ENCODE results near the gene BABAM2.

DNA sequence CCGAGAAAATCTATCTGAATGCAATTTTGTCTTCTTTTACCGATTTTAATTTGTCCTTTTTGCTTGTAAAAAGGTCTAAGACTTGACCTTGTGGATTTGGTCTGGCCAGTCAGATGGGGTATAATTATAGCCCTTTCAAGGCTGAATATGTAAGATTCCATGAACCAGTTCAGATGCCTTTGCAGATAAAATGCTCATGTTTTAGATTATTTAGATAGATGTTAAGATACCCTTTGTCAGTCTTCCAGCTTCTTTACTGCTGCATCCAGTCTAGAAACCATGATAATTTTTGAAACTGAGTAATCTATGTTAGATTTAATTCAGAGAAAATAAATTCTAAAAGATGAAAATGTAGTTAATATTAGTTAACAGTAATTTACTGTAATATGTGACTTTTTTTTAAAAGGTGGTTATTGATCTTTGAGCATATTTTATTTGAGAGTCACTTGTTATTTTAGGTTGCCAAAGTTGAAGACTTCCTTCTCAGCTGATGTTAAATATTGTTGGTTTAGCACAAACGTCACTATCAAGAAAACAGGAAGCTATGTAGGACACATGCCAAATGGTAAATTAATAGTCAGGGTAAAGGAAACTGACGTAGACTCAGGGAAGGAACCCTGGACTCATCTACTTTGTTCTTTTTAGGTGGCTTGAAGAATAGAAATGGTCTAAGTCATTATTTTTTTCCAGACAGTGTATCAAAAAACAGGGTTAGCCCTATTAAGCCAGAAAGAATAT, 29.8 kb downstream of the BABAM2 start:
- TF ChIP-seq, protein P1, sequence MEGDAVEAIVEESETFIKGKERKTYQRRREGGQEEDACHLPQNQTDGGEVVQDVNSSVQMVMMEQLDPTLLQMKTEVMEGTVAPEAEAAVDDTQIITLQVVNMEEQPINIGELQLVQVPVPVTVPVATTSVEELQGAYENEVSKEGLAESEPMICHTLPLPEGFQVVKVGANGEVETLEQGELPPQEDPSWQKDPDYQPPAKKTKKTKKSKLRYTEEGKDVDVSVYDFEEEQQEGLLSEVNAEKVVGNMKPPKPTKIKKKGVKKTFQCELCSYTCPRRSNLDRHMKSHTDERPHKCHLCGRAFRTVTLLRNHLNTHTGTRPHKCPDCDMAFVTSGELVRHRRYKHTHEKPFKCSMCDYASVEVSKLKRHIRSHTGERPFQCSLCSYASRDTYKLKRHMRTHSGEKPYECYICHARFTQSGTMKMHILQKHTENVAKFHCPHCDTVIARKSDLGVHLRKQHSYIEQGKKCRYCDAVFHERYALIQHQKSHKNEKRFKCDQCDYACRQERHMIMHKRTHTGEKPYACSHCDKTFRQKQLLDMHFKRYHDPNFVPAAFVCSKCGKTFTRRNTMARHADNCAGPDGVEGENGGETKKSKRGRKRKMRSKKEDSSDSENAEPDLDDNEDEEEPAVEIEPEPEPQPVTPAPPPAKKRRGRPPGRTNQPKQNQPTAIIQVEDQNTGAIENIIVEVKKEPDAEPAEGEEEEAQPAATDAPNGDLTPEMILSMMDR (IDR thresholded peaks at IDR 0.05; ENCODE audit: poor library complexity): no peak
- TF ChIP-seq EZH2 (IDR thresholded peaks at IDR 0.05; ENCODE audit: borderline replicate concordance): no peak

Measured in hepatocyte (in vitro differentiated cells).